ENCODE measurements around the gene TBL1XR1. TPM values are rescaled to one million over a fixed set of nuclear protein-coding genes. Genes with fewer than 3 reads are reported as not detected.
"Not testable (repeated sequence)": the region's sequence is repeated elsewhere in the genome, so short reads cannot be mapped to it uniquely, and the experiment has no call there.

The TBL1XR1 gene
- total RNA-seq, 3 donors from 2014 or later: 141 to 161 (median 154) TPM

GRCh38 chr3:177182352-177182751 is 14.9 kb downstream of the TBL1XR1 start:
- peaks cover 17% of the 10 kb centered on the region for H3K36me3 Mint-ChIP-seq (ENCODE audit: insufficient read depth)
- DNase-seq: no peak
- H3K27me3 Mint-ChIP-seq (ENCODE audit: low read depth): no peaks in the 10 kb centered on the region
- ATAC-seq: no peak
- peaks cover 82% of the 10 kb centered on the region for H3K4me1 Mint-ChIP-seq (ENCODE audit: low read depth)
- H3K9me3 Mint-ChIP-seq: no peaks in the 10 kb centered on the region
- no peak overlapping the region for H3K4me3 Mint-ChIP-seq

DNA sequence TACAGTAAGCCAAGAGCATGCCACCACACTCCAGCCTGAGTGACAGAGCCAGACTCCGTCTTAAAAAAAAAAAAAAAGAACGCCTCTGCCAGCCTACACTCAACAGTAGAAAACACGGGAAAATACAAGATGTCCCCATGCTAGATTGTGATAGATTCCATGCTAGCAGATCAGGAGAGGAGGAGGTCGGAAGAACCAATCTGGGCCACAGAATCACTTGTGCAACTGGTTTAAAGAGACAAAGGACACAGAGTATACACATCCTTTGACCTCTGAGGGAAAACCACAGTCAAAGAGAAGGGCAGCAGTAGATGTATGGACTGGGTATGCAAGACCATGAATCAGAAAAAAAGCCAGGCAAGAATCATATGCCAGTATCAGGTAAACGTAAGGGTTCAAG is 15.9 kb downstream of the TBL1XR1 start:
- Mint-ChIP-seq H3K4me1 (ENCODE audit: low read depth) (peaks cover 75% of the 10 kb centered on the region), H3K9me3 (no peaks in the 10 kb centered on the region), H3K27me3 (ENCODE audit: low read depth) (no peaks in the 10 kb centered on the region), H3K4me3 (no peak overlapping the region), H3K36me3 (ENCODE audit: insufficient read depth) (peaks cover 14% of the 10 kb centered on the region)
- ATAC-seq (no peak), DNase-seq (no peak)

GRCh38 chr3:177180506-177180905 is 16.8 kb downstream of the TBL1XR1 start:
- H3K9me3 Mint-ChIP-seq: no peaks in the 10 kb centered on the region
- DNase-seq: no peak
- peaks cover 69% of the 10 kb centered on the region for H3K4me1 Mint-ChIP-seq (ENCODE audit: low read depth)
- H3K27me3 Mint-ChIP-seq (ENCODE audit: low read depth): no peaks in the 10 kb centered on the region
- H3K36me3 Mint-ChIP-seq (ENCODE audit: insufficient read depth): peaks cover 14% of the 10 kb centered on the region
- ATAC-seq: no peak
- H3K4me3 Mint-ChIP-seq: no peak overlapping the region

DNA sequence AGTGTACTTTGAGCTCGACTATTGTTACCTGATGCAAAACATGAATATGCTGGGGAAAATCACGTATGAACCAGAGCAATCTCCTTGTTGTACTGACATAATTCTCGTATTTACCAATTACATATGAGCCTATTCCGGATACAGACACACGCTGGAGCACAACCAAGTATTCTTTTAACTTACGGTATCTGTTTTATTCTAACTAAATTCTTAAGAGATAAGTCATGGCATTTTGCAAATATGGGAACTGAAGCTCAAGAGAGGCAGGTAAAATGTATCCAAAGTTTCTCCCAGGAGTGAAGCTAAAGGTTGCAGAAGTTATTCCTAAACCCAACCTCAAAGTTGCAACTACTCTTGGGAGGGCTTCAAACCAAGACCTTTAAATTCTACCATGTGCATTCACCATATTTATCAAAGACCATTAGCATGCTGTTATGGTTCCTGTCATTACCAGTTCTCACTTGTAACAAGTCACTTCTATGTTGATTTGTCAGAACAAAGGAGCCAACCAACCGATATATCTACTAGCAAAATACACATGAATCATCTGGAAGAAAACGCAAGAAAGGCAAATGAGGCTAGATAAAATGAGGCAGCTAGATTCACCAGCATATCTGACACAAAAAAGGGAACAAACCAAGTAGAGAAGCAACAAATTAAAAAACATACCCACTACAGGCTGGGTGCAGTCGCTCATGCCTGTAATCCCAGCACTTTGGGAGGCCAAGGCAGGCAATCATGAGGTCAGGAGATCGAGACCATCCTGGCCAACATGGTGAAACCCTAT is 17.8 kb downstream of the TBL1XR1 start:
- ATAC-seq (peak; percentile 52 to 55), DNase-seq (no peak)
- Mint-ChIP-seq H3K27me3 (ENCODE audit: low read depth) (no peaks in the 10 kb centered on the region), H3K9me3 (no peaks in the 10 kb centered on the region), H3K4me1 (ENCODE audit: low read depth) (peaks cover 68% of the 10 kb centered on the region), H3K4me3 (no peak overlapping the region), H3K36me3 (ENCODE audit: insufficient read depth) (peaks cover 17% of the 10 kb centered on the region)

GRCh38 chr3:177177749-177178221 is 19.5 kb downstream of the TBL1XR1 start:
- no peak overlapping the region for H3K4me3 Mint-ChIP-seq
- no peaks in the 10 kb centered on the region for H3K27me3 Mint-ChIP-seq (ENCODE audit: low read depth)
- DNase-seq (no peak), ATAC-seq (no peak)
- peaks cover 20% of the 10 kb centered on the region for H3K36me3 Mint-ChIP-seq (ENCODE audit: insufficient read depth)
- H3K4me1 Mint-ChIP-seq (ENCODE audit: low read depth): peaks cover 71% of the 10 kb centered on the region
- no peaks in the 10 kb centered on the region for H3K9me3 Mint-ChIP-seq

- ATAC-seq: no peak
- Mint-ChIP-seq H3K27me3 (ENCODE audit: low read depth) (no peaks in the 10 kb centered on the region), H3K4me3 (no peak overlapping the region), H3K4me1 (ENCODE audit: low read depth) (peaks cover 66% of the 10 kb centered on the region), H3K9me3 (no peaks in the 10 kb centered on the region), H3K36me3 (ENCODE audit: insufficient read depth) (peaks cover 21% of the 10 kb centered on the region)
- no peak for DNase-seq
These were observed 22.6 kb downstream of the TBL1XR1 start for GRCh38 chr3:177174607-177175170.

DNA sequence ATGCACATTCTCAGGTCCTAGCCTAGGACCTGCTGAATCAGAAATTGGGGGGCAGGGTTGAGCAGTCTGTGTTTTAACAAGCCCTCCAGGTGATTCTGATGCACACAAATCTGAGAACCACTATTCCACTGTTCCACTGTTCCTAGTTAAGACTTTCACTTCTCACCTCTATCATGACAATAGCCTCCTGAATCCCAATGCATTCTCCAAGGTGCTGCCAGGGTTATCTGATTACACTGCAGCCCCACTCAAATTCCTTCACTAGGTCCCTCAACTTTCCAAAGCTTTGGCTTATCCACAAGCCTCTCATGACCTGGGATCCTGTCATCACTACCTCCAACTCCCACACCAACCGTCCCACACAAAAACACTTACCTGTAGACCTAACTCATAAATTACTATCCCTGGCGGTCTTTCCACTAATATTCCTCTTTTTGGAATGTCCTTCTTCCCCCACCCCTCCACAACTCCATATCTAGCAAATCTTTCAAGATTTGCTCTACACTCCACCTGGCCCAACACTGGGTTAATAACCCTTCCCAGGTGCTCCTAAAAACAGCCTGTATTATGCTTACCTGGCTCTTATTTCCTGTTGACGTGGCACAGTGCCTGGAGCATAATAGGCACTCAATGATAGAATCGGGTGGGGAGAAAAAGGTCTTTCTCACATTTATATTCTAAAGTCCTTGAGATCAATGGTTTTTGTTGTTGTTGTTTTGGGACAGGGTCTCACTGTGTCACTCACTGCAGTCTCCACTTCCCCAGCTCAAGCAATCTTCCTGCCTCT is 27.2 kb downstream of the TBL1XR1 start:
- Mint-ChIP-seq H3K4me1 (ENCODE audit: low read depth) (peaks cover 68% of the 10 kb centered on the region), H3K36me3 (ENCODE audit: insufficient read depth) (peaks cover 29% of the 10 kb centered on the region), H3K9me3 (peaks cover 3% of the 10 kb centered on the region), H3K4me3 (no peak overlapping the region), H3K27me3 (ENCODE audit: low read depth) (no peaks in the 10 kb centered on the region)
- ATAC-seq (peak in 1 of 2 donors; percentile 34), DNase-seq (no peak)

DNA sequence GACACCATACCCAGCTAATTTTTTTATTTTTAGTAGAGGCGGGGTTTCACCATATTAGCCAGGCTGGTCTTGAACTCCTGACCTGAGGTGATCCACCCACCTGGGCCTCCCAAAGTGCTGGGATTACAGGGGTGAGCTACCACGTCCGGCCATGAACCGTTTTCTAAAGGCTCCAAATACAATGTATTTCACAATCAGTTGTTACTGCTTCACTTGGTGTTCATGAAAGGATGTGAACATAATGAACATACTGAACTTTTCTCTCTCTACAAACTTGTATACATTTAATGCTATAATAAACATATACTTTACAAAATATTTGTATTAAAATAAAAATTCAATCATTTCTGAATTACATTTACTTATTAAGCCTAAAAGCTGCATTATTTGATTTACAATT is 28.9 kb downstream of the TBL1XR1 start:
- no peak overlapping the region for H3K4me3 Mint-ChIP-seq
- H3K36me3 Mint-ChIP-seq (ENCODE audit: insufficient read depth): peaks cover 39% of the 10 kb centered on the region
- H3K4me1 Mint-ChIP-seq (ENCODE audit: low read depth): peaks cover 67% of the 10 kb centered on the region
- H3K27me3 Mint-ChIP-seq (ENCODE audit: low read depth): no peaks in the 10 kb centered on the region
- H3K9me3 Mint-ChIP-seq: peaks cover 8% of the 10 kb centered on the region
- ATAC-seq: no peak
- no peak for DNase-seq

GRCh38 chr3:177162742-177163141 is 34.5 kb downstream of the TBL1XR1 start:
- Mint-ChIP-seq H3K9me3 (peaks cover 21% of the 10 kb centered on the region), H3K4me1 (ENCODE audit: low read depth) (peaks cover 61% of the 10 kb centered on the region), H3K27me3 (ENCODE audit: low read depth) (no peaks in the 10 kb centered on the region), H3K36me3 (ENCODE audit: insufficient read depth) (peaks cover 51% of the 10 kb centered on the region), H3K4me3 (no peak overlapping the region)
- no peak for DNase-seq
- ATAC-seq: no peak

- not testable (repeated sequence) for H3K4me3 Mint-ChIP-seq; H3K27me3 Mint-ChIP-seq (ENCODE audit: low read depth); DNase-seq
- H3K9me3 Mint-ChIP-seq: peaks cover 20% of the 10 kb centered on the region
- H3K36me3 Mint-ChIP-seq (ENCODE audit: insufficient read depth): peaks cover 41% of the 10 kb centered on the region
- peaks cover 64% of the 10 kb centered on the region for H3K4me1 Mint-ChIP-seq (ENCODE audit: low read depth)
- ATAC-seq: peak; percentile 52 to 63
These were observed 35.7 kb downstream of the TBL1XR1 start for GRCh38 chr3:177161603-177162002.

DNA sequence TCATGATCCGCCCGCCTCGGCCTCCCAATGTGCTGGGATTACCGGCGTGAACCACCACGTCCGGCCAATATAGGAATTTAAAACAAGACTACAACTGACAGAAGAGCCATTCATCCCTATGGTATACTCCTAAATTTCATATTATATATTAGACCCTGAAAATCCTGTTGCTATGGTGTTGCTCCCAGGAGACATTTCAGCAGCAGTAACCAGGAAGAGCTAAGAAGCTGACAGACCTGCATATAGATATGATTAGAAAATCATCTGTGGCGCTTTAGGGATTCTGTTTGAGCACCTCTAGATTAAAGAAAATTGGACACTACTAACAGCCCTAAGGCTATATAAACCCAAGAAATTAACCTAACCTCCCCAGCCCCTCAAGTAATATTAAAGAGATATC is 38.8 kb downstream of the TBL1XR1 start:
- Mint-ChIP-seq H3K9me3 (peaks cover 12% of the 10 kb centered on the region), H3K4me3 (no peak overlapping the region), H3K4me1 (ENCODE audit: low read depth) (peaks cover 49% of the 10 kb centered on the region), H3K36me3 (ENCODE audit: insufficient read depth) (peaks cover 19% of the 10 kb centered on the region), H3K27me3 (ENCODE audit: low read depth) (no peaks in the 10 kb centered on the region)
- ATAC-seq (no peak), DNase-seq (no peak)

DNA sequence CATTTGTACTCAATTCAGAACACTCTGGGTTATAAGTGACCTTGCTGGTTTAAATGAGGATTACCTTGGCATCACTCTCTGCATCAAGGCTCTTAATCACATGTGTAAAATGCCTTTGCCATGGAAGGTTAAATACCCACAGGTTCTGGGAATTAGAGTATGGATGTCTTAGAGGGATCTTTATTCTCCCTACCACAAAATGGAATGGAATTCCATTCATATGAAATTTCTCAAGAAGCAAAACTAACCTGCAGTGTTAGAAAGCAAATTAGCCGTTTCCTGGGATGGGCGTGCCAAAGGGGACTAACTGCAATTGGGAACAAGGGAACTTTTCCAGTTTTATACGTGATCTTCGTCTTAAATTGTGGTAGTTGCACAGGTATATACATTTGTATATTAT is 39.8 kb downstream of the TBL1XR1 start:
- Mint-ChIP-seq H3K4me1 (ENCODE audit: low read depth) (peaks cover 52% of the 10 kb centered on the region), H3K9me3 (peaks cover 9% of the 10 kb centered on the region), H3K27me3 (ENCODE audit: low read depth) (no peaks in the 10 kb centered on the region), H3K36me3 (ENCODE audit: insufficient read depth) (peaks cover 18% of the 10 kb centered on the region), H3K4me3 (no peak overlapping the region)
- ATAC-seq (no peak), DNase-seq (no peak)

DNA sequence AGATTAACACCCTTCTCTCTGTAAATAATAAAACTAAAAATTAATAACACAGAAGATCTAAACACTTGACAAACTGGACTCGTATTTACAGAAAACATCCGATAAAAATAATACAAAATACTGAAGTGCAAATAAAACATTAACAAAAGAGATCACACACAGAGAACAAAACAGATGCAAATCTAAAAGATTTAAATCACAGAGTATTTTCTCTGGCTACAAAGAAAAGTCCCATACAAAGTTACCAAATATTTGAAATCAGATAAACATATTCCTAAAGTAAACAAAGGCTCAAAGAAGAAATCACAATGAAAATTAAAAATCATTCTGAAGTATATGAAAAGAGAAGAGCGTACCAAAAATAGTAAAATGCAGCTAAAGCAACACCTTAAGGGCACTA is 42.5 kb downstream of the TBL1XR1 start:
- H3K4me3 Mint-ChIP-seq: no peak overlapping the region
- DNase-seq: no peak
- no peaks in the 10 kb centered on the region for H3K9me3 Mint-ChIP-seq
- no peaks in the 10 kb centered on the region for H3K27me3 Mint-ChIP-seq (ENCODE audit: low read depth)
- peaks cover 3% of the 10 kb centered on the region for H3K36me3 Mint-ChIP-seq (ENCODE audit: insufficient read depth)
- no peak for ATAC-seq
- peaks cover 57% of the 10 kb centered on the region for H3K4me1 Mint-ChIP-seq (ENCODE audit: low read depth)

DNA sequence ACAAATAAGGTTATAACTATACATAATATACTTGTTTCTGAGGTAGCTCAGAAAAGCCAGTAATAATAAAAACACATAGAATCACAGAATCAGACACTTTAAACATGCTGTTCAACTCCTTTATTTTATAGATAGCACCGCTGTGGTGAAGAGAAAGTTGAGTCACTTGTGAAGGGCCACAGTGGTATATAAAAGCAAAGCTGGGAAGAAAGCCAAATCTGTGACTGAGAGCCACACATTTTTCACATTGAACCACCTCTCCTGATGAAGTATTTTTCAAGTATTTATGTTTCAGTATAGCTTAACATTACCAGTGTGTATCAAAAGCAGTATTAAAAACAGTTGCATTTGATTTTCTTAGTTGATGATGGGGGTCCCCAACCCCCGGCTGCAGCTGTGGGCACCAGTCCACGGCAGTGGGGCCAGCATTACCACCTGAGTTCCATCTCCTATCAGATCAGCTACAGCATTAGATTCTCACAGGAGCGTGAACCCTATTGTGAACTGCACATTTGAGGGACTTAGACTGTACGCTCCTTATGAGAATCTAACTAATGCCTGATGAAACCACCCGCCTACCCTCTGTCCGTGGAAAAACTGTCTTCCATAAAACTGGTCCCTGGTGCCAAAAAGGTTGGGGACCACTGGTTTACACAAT is 46.2 kb downstream of the TBL1XR1 start:
- H3K36me3 Mint-ChIP-seq (ENCODE audit: insufficient read depth): peaks cover 3% of the 10 kb centered on the region
- no peak overlapping the region for H3K4me3 Mint-ChIP-seq
- DNase-seq: no peak
- no peaks in the 10 kb centered on the region for H3K9me3 Mint-ChIP-seq
- no peaks in the 10 kb centered on the region for H3K27me3 Mint-ChIP-seq (ENCODE audit: low read depth)
- peak; percentile 89 to 92 for ATAC-seq
- peaks cover 60% of the 10 kb centered on the region for H3K4me1 Mint-ChIP-seq (ENCODE audit: low read depth)

Data from activated T-cell treated with anti-CD3 and anti-CD28 coated beads, Interleukin-2, amount 50 U/mL, for 4 hours (primary cell).